OCI-LY7 (cell line): ENCODE data around the gene CFAP52. TPM values are rescaled to one million over a fixed set of nuclear protein-coding genes. Genes with fewer than 3 reads are reported as not detected.
"Not testable (repeated sequence)": the region's sequence is repeated elsewhere in the genome, so short reads cannot be mapped to it uniquely, and the experiment has no call there.

ENCODE experiments used
- BruUV-seq: library from RNA; stranded (reverse); fragments of 400-500 nt; replicated peaks from 2 replicates; lab custom pipeline; 2021; lab: Mats Ljungman, UMichigan
- CTCF ChIA-PET: fragments of 300-600 bp; sonication (Branson Sonifier 250); formaldehyde crosslinking; loops from one replicate; lab custom pipeline; 2022; ENCODE audit warnings: antibody characterized with exemption; ENCODE audit not compliant: unreplicated experiment; lab: Charles Lee
- POLR2A ChIA-PET: fragments of 300-600 bp; sonication (Branson Sonifier 250); formaldehyde crosslinking; loops from one replicate; lab custom pipeline; 2022; ENCODE audit warnings: antibody characterized with exemption; lab: Charles Lee
- DNase-seq: peaks from one replicate; pipeline ENCODE4 v3.0.0-alpha.2; 2015; ENCODE audit warnings: low spot score
- H2AFZ ChIP-seq: fragments of 200-600 bp; sonication (generic), shearing (Covaris generic); 2 replicates; pipeline ENCODE4 v1.6.1; 2014; ENCODE audit warnings: mild to moderate bottlenecking, antibody characterized with exemption, low read length, moderate library complexity
- H3K27ac ChIP-seq: fragments of 200-600 bp; sonication (generic); 2 replicates; pipeline ENCODE4 v1.5.1; 2014; ENCODE audit warnings: mixed run types, low read depth, mild to moderate bottlenecking, moderate library complexity, low read length, inconsistent platforms; ENCODE audit not compliant: poor library complexity, severe bottlenecking
- H3K36me3 ChIP-seq: fragments of 200-600 bp; sonication (generic); 2 replicates; pipeline ENCODE4 v1.6.1; 2014; ENCODE audit warnings: mild to moderate bottlenecking, antibody characterized with exemption, low read length, moderate library complexity, mixed read lengths; ENCODE audit not compliant: insufficient read depth
- H3K4me1 ChIP-seq: fragments of 200-600 bp; sonication (generic); 2 replicates; pipeline ENCODE4 v1.5.1; 2014; ENCODE audit warnings: mild to moderate bottlenecking, low read length; ENCODE audit not compliant: insufficient read depth, poor library complexity, severe bottlenecking
- H3K4me2 ChIP-seq: fragments of 200-600 bp; sonication (generic); 2 replicates; pipeline ENCODE4 v1.6.1; 2014; ENCODE audit warnings: mild to moderate bottlenecking, low read length
- H3K4me3 ChIP-seq: fragments of 200-600 bp; sonication (generic); 2 replicates; pipeline ENCODE4 v1.5.1; 2014; ENCODE audit warnings: mild to moderate bottlenecking, low read depth, low read length; ENCODE audit not compliant: poor library complexity, severe bottlenecking
- H3K79me2 ChIP-seq: fragments of 200-600 bp; sonication (generic); 2 replicates; pipeline ENCODE4 v1.6.1; 2016; ENCODE audit warnings: low read depth, mild to moderate bottlenecking, low read length, moderate library complexity, mixed read lengths; ENCODE audit not compliant: insufficient read depth
- H3K9me2 ChIP-seq: fragments of 200-600 bp; sonication (generic); 2 replicates; pipeline ENCODE4 v1.6.1; 2016; ENCODE audit warnings: mild to moderate bottlenecking, low read length, mixed read lengths; ENCODE audit not compliant: insufficient read depth
- H3K9me3 ChIP-seq: fragments of 200-600 bp; sonication (generic); 2 replicates; pipeline ENCODE4 v1.6.1; 2014; ENCODE audit warnings: mild to moderate bottlenecking, mixed run types, low read length, mixed read lengths
- H4K20me1 ChIP-seq: fragments of 200-600 bp; sonication (generic); 2 replicates; pipeline ENCODE4 v1.6.1; 2014; ENCODE audit warnings: mild to moderate bottlenecking, antibody characterized with exemption, low read length, moderate library complexity, mixed read lengths; ENCODE audit not compliant: insufficient read depth
- CTCF ChIP-seq: fragments of 200-600 bp; sonication (generic); conservative IDR thresholded peaks from 2 replicates; pipeline ENCODE4 v1.5.1; 2014; ENCODE audit warnings: mild to moderate bottlenecking, antibody characterized with exemption, low read length, moderate library complexity, mixed read lengths
- EZH2phosphoT487 ChIP-seq: fragments of 200-600 bp; sonication (generic); IDR thresholded peaks from 2 replicates; pipeline ENCODE4 v1.6.1; 2018; ENCODE audit warnings: low read depth, borderline replicate concordance, mild to moderate bottlenecking, mixed run types, antibody characterized with exemption, low read length, moderate library complexity, mixed read lengths
- intact Hi-C: fragments of 100-400 bp; cut with micrococcal nuclease; formaldehyde crosslinking; loops from one replicate; pipeline ENCODE4 v1.10.0; 2022; ENCODE audit not compliant: unreplicated experiment
- total RNA-seq, 2 experiments: library from RNA; depleted of rRNA in 1 of 2; stranded (reverse); fragments of >200 nt in 1 of 2; shearing (Covaris generic) in 1 of 2; gene quantifications; 2 replicates each; pipeline ENCODE4 v1.2.3, GENCODE V29; 2014 to 2022

The CFAP52 gene
- total RNA-seq, 2 experiments from 2014 or later = not detected

GRCh38 chr17:9598661-9599060 is 22.2 kb downstream of the CFAP52 start:
- H3K79me2 ChIP-seq = no peaks in the 10 kb centered on the region
- H3K4me2 ChIP-seq = no peak overlapping the region
- no peak overlapping the region for H3K4me3 ChIP-seq
- no peak overlapping the region for H2AFZ ChIP-seq
- no peaks in the 10 kb centered on the region for H3K9me3 ChIP-seq
- BruUV-seq = no TSS peak
- intact Hi-C loops = no loop called here
- H3K27ac ChIP-seq = no peak overlapping the region
- no peak for DNase-seq
- TF ChIP-seq EZH2phosphoT487 = no peak
- no peak for TF ChIP-seq CTCF
- no peaks in the 10 kb centered on the region for H3K9me2 ChIP-seq
- ChIA-PET POLR2A (no interaction called here), CTCF (no interaction called here)
- H3K4me1 ChIP-seq = no peaks in the 10 kb centered on the region
- no peaks in the 10 kb centered on the region for H4K20me1 ChIP-seq
- H3K36me3 ChIP-seq = no peaks in the 10 kb centered on the region

- H3K9me2 ChIP-seq, H3K79me2 ChIP-seq, DNase-seq, H3K4me2 ChIP-seq, H3K4me3 ChIP-seq, CTCF ChIA-PET, H3K27ac ChIP-seq, H3K36me3 ChIP-seq, H3K4me1 ChIP-seq, POLR2A ChIA-PET, H2AFZ ChIP-seq, intact Hi-C loops, BruUV-seq, H4K20me1 ChIP-seq, H3K9me3 ChIP-seq: not testable (repeated sequence)
These were observed 28.1 kb downstream of the CFAP52 start for GRCh38 chr17:9604583-9604982.

- intact Hi-C loops = no loop called here
- no TSS peak for BruUV-seq
- POLR2A ChIA-PET = interaction anchor here (0.6 kb wide), 1 partner anchor 64 kb away, joined by 3 read pairs; no protein-coding TSS in a partner anchor
These were observed 30.0 kb downstream of the CFAP52 start for GRCh38 chr17:9606453-9606852.

GRCh38 chr17:9607058-9607457 is 30.6 kb downstream of the CFAP52 start:
- H2AFZ ChIP-seq, H3K4me2 ChIP-seq, intact Hi-C loops, H3K79me2 ChIP-seq, H4K20me1 ChIP-seq, BruUV-seq, H3K4me3 ChIP-seq, CTCF ChIA-PET, H3K9me2 ChIP-seq, POLR2A ChIA-PET, H3K4me1 ChIP-seq, H3K9me3 ChIP-seq, H3K27ac ChIP-seq, DNase-seq, H3K36me3 ChIP-seq: not testable (repeated sequence)

More at GRCh38 chr17:9606453-9606852, 30.0 kb downstream of the CFAP52 start:
- Histone ChIP-seq H3K36me3 (no peaks in the 10 kb centered on the region), H3K4me2 (no peak overlapping the region), H4K20me1 (no peaks in the 10 kb centered on the region), H3K79me2 (no peaks in the 10 kb centered on the region), H3K9me2 (no peaks in the 10 kb centered on the region), H2AFZ (no peak overlapping the region), H3K27ac (no peak overlapping the region), H3K9me3 (no peaks in the 10 kb centered on the region), H3K4me3 (no peak overlapping the region), H3K4me1 (no peaks in the 10 kb centered on the region)
- no peak for TF ChIP-seq CTCF
- no peak for TF ChIP-seq EZH2phosphoT487
- no peak for DNase-seq
- CTCF ChIA-PET = no interaction called here
